GM11168 (cell line): ENCODE data around the gene CSKMT.

ENCODE experiments used
- in situ Hi-C: fragments of 300-500 bp; cut with MboI; formaldehyde crosslinking; loops from one replicate; pipeline ENCODE4 v1.12.0; 2022; ENCODE audit warnings: low sequenced_read_pairs; ENCODE audit not compliant: unreplicated experiment

CSKMT gene

GRCh38 chr11:62713343-62713742 is 48.2 kb downstream of the CSKMT start:
- in situ Hi-C loops = no loop called here

GRCh38 chr11:62715150-62716130 is 50.3 kb downstream of the CSKMT start:
- in situ Hi-C loops = no loop called here

- in situ Hi-C loops = no loop called here
Observed at GRCh38 chr11:62716206-62716605, 51.1 kb downstream of the CSKMT start.

- in situ Hi-C loops = no loop called here
Observed at GRCh38 chr11:62716816-62717215, 51.7 kb downstream of the CSKMT start.
